Measurements from ENCODE around the gene KIAA0040. TPM values are rescaled to one million over a fixed set of nuclear protein-coding genes. Genes with fewer than 3 reads are reported as not detected.
"Not testable (repeated sequence)": the region's sequence is repeated elsewhere in the genome, so short reads cannot be mapped to it uniquely, and the experiment has no call there.

KIAA0040 gene
- total and polyA plus RNA-seq, 3 donors from 2014 or later = 5.8 to 10.3 (median 8.2) TPM

DNA sequence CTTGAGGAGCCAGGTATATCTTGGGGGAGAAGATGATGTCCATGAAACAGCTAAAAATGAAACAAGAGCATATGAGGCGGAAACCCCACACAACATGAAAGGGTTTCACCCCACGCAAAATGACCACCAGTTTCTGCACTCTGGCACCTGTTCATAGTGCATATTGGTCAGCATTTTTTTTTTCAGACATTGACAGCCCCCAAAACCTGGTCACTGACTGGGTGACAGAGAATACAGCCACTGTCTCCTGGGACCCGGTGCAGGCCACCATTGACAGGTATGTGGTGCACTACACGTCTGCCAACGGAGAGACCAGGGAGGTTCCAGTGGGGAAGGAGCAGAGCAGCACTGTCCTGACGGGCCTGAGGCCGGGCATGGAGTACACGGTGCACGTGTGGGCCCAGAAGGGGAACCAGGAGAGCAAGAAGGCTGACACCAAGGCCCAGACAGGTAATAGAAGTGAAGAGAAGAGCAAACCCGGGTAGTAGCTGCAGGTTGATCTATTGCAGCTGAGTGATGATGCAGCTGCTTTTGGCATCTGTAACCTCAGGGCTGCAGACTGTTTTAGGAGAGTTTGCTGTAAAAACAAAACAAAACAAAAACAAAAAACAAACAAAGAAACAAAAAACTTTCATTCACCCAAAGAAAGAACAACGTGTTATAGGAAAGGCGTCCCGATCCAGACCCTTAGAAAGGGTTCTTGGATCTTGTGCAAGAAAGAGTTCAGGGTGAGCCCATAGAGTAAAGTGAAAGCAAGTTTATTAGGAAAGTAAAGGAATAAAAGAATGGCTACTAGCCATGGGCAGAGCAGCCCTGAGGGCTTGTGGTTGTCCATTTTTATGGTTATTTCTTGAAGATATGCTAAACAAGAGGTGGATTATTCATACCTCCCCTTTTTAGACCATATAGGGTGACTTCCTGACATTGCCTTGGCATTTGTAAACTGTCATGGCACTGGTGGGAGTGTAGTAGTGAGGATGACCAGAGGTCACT, 73.9 kb downstream of the KIAA0040 start:
- no peaks in the 10 kb centered on the region for H3K36me3 ChIP-seq (ENCODE audit: low read depth, missing control alignments)
- 60 to 65% methylated on average over 13 of the region's 13 CpGs for WGBS, 2 donors
- no peaks in the 10 kb centered on the region for H3K27me3 ChIP-seq
- DNase-seq = no peak
- intact Hi-C loops (cut with DNase I; ENCODE audit: low total_unique reads) = no loop called here
- H3K27ac ChIP-seq = no peak overlapping the region
- TF ChIP-seq POLR2A (IDR thresholded peaks at IDR 0.05) = no peak
- TF ChIP-seq, protein P1, sequence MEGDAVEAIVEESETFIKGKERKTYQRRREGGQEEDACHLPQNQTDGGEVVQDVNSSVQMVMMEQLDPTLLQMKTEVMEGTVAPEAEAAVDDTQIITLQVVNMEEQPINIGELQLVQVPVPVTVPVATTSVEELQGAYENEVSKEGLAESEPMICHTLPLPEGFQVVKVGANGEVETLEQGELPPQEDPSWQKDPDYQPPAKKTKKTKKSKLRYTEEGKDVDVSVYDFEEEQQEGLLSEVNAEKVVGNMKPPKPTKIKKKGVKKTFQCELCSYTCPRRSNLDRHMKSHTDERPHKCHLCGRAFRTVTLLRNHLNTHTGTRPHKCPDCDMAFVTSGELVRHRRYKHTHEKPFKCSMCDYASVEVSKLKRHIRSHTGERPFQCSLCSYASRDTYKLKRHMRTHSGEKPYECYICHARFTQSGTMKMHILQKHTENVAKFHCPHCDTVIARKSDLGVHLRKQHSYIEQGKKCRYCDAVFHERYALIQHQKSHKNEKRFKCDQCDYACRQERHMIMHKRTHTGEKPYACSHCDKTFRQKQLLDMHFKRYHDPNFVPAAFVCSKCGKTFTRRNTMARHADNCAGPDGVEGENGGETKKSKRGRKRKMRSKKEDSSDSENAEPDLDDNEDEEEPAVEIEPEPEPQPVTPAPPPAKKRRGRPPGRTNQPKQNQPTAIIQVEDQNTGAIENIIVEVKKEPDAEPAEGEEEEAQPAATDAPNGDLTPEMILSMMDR (IDR thresholded peaks at IDR 0.05) = no peak
- no peaks in the 10 kb centered on the region for H3K9me3 ChIP-seq
- H3K4me1 ChIP-seq = no peaks in the 10 kb centered on the region
- H3K4me3 ChIP-seq = no peak overlapping the region

DNA sequence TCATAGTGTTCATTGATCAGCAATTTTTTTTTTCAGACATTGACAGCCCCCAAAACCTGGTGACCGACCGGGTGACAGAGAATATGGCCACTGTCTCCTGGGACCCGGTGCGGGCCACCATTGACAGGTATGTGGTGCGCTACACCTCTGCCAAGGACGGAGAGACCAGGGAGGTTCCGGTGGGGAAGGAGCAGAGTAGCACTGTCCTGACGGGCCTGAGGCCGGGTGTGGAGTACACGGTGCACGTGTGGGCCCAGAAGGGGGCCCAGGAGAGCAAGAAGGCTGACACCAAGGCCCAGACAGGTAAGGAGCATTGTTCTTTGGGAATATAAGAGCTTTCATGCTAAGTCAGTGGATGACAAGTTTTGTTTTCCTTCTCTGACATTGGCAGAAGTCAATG, 75.7 kb downstream of the KIAA0040 start:
- H3K36me3 ChIP-seq (ENCODE audit: low read depth, missing control alignments) = no peaks in the 10 kb centered on the region
- no peaks in the 10 kb centered on the region for H3K9me3 ChIP-seq
- no peaks in the 10 kb centered on the region for H3K4me1 ChIP-seq
- 80 to 85% methylated on average over 11 of the region's 11 CpGs for WGBS, 2 donors
- no peak for DNase-seq
- intact Hi-C loops (cut with DNase I; ENCODE audit: low total_unique reads) = no loop called here
- H3K4me3 ChIP-seq = no peak overlapping the region
- H3K27me3 ChIP-seq = no peaks in the 10 kb centered on the region
- no peak overlapping the region for H3K27ac ChIP-seq
- TF ChIP-seq POLR2A (IDR thresholded peaks at IDR 0.05) = no peak
- TF ChIP-seq, protein P1 (IDR thresholded peaks at IDR 0.05) = no peak

DNA sequence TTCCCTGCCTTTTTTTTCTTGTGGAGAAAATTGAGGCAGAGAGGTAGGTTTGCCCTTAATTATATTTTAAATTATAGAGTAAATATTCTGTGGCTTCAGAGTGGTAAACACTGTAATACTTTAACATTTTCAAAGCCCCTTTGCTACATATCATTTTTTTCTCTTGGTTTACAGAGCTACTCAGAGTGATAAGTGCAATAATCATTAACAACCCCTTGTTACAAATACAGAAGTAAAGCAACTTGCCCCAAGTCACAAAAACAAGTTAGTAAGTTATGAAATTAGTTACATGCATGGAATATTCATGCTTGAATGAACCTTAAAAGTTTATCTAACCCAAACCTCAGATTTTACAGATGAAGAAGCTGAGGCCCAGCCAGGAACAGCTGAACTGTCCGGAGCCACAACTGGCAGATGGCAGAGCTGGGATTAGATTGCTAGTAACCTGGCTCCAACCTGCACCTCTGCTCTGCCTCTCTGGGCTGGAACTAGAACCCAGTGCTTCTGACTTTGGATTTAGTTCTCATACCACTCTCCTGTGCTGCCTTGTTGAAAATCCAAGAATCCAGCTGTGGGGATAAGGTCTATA, 76.3 kb downstream of the KIAA0040 start:
- WGBS, 2 donors = 79 to 94% methylated on average over 1 of the region's 1 CpG
- H3K4me3 ChIP-seq = no peak overlapping the region
- intact Hi-C loops (cut with DNase I; ENCODE audit: low total_unique reads) = no loop called here
- H3K27me3 ChIP-seq = no peaks in the 10 kb centered on the region
- no peak for DNase-seq
- no peak for TF ChIP-seq POLR2A (IDR thresholded peaks at IDR 0.05)
- TF ChIP-seq, protein P1 (IDR thresholded peaks at IDR 0.05) = no peak
- H3K4me1 ChIP-seq = no peaks in the 10 kb centered on the region
- H3K36me3 ChIP-seq (ENCODE audit: low read depth, missing control alignments) = no peaks in the 10 kb centered on the region
- no peaks in the 10 kb centered on the region for H3K9me3 ChIP-seq
- H3K27ac ChIP-seq = no peak overlapping the region

DNA sequence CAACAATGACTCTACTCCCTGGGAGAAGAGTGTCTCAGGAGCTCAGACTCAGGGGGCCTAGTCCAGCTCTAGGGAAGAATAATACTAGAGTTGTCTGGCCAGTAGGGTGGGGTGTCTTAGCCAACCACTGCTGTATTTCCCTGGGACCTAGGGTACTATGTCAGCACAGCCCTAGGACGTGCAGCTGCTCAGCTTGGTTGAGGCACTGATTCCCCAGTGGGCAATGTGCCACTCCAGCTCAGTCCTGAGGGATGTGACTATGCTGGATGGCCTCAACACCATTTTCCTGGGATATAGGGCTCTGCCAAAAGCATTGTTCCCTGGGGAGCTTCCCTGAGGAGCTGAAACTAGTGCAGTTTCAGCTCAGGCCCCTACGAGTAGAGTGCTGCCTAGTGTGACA, 77.6 kb downstream of the KIAA0040 start:
- H3K4me3 ChIP-seq = no peak overlapping the region
- H3K36me3 ChIP-seq (ENCODE audit: low read depth, missing control alignments) = no peaks in the 10 kb centered on the region
- no peaks in the 10 kb centered on the region for H3K9me3 ChIP-seq
- no peak overlapping the region for H3K27ac ChIP-seq
- TF ChIP-seq, protein P1 (IDR thresholded peaks at IDR 0.05) = no peak
- no peak for TF ChIP-seq POLR2A (IDR thresholded peaks at IDR 0.05)
- no peak for DNase-seq
- no peaks in the 10 kb centered on the region for H3K4me1 ChIP-seq
- no peaks in the 10 kb centered on the region for H3K27me3 ChIP-seq
- 40 to 68% methylated on average over 1 to 2 of the region's 2 CpGs for WGBS, 2 donors
- intact Hi-C loops (cut with DNase I; ENCODE audit: low total_unique reads) = no loop called here

DNA sequence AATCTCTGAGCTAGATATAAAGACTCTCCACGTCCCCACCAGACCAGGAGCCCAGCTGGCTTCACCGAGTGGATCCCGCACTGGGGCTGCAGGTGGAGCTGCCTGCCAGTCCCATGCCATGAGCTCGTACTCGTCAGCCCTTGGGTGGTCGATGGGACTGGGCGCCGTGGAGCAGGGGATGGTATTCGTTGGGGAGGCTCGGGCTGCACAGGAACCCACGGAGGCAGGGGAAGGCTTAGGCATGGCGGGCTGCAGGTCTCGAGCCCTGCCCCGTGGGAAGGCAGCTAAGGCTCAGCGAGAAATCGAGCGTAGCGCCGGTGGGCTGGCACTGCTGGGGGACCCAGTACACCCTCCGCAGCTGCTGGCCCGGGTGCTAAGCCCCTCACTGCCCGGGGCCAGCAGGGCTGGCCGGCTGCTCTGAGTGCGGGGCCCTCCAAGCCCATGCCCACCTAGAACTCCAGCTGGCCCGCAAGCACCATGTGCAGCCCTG, 84.2 kb downstream of the KIAA0040 start:
- H3K4me1 ChIP-seq; H3K4me3 ChIP-seq; H3K27me3 ChIP-seq; intact Hi-C loops (cut with DNase I; ENCODE audit: low total_unique reads); DNase-seq; H3K27ac ChIP-seq; H3K36me3 ChIP-seq (ENCODE audit: low read depth, missing control alignments); H3K9me3 ChIP-seq: not testable (repeated sequence)
- 80 to 92% methylated on average over 1 to 19 of the region's 25 CpGs for WGBS, 2 donors
